Measurements from ENCODE around the gene UBE2K.
A peak's percentile ranks its signal among the peaks of the same experiment; 100 is the strongest.
"Not testable (repeated sequence)": the region's sequence is repeated elsewhere in the genome, so short reads cannot be mapped to it uniquely, and the experiment has no call there.

The UBE2K gene

GRCh38 chr4:39698424-39699009 lies 581 bp downstream of the UBE2K start:
- DNase-seq: no peak

GRCh38 chr4:39699687-39700409 lies 1.9 kb downstream of the UBE2K start:
- peak in 1 of 2 donors; percentile 63 for DNase-seq

DNA sequence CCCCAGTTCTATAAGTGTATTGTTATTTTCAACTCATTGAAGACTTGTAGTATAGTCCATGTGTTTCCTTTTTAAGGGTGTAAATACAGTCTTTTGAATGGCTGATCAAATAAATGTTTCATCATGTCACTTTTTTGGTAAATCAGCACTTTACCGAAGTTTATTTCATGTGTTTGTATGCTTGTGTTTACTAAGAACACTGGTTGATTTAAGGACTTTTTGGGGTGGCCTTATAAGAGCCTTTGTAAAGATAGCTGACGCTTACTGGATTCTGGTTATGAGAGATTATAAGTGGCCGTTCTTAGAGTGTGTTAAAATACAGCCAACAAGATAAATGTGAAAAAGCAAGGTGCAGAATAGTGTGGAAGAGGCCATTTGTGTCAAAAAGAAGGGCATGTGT lies 2.6 kb downstream of the UBE2K start:
- DNase-seq: no peak

DNA sequence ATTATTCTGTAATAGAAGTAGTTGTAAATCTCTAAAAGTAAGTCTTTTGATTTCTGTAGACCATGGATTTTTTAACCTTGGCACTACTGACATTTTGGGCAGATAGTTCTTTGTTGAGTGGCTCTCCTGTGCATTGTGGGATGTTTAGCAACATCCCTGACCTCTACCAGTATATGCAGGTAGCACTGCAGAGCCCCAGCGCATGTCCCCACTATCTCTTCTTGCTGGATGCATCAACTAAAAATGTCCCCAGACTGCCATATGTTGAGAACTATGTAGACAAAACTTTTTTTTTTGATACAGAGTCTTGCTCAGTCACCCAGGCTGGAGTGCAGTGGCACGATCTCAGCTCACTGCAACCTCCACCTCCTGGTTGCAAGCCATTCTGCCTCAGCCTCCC lies 4.8 kb downstream of the UBE2K start:
- DNase-seq: no peak

DNA sequence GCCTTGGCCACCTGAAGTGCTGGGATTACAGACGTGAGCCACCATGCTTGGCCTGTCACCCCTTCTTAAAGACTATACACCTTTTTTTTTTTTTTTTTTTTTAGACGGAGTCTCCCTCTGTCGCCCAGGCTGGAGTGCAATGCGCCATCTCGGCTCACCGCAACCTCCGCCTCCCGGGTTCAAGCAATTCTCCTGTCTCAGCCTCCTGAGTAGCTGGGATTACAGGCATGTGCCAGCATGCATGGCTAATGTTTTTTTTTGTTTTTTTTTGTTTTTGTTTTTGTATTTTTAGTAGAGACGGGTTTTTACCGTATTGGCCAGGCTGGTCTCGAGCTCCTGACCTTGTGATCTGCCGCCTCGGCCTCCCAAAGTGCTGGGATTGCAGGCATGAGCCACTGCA lies 6.9 kb downstream of the UBE2K start:
- DNase-seq: not testable (repeated sequence)

- DNase-seq: no peak
Measured at GRCh38 chr4:39706334-39706733, 8.4 kb downstream of the UBE2K start.

DNA sequence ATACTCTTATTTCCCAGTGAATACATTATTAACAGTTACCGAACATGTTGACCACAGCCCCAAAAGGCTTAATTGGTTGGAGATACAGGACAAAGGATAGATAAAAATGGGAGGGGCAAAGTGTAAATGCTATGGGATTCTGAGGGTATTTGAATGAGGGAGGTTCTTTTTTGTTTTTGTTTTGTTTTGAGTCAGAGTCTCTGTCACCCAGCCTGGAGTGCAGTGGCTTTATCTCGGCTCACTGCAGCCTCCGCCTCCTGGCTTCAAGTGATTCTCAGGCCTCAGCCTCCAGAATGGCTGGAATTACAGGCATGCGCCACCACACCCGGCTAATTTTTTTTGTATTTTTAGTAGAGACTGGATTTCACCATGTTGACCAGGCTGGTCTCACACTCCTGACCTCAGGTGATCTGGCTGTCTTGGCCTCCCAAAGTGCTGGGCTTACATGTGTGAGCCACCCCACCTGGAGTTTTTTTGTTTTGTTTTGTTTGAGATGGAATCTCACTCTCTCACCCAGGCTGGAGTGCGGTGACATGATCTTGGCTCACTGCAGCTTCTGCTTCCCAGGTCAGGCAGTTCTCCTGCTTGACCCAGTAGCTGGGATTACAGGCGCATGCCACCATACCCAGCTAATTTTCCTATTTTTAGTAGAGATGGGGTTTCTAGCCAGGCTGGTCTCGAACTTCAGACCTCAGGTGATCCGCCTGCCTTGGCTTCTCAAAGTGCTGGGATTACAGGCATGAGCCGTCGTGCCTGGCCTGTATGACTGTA lies 9.0 kb downstream of the UBE2K start:
- DNase-seq: no peak

DNA sequence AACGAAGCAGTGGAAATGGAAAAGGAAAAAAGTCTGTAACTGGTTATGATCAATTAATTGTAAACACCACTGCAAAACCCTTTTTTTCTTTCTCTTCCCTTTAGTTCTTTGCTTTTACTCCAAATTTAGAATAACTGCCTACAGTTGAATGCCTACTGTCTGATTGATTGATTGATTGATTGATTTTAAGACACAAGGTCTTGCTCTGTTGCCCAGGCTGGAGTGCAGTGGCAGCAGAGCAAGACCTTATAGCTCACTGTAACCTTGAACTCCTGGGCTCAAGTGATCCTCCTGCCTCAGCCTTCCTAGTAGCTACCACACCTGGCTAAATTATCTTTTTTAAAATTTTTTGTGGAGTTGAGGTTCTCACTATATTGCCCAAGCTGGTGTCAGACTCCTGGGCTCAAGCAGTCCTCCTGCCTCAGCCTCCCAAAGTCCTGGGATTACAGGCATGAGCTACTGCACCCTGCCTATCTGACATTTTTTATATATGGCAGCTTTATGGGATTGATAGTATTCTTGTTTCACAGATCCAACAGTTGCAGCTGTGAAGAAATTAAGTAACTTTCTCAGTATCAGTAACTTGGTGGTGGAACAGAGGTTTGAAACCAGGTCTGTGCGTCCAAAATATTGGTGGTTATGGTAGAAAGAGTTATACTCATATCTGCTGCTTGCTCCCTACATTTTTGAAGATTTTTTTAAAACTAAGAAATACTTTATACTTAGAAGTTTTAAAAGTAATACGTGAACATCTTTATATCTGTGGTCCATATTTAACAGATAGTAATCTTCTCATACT lies 12.4 kb downstream of the UBE2K start:
- no peak for DNase-seq

DNA sequence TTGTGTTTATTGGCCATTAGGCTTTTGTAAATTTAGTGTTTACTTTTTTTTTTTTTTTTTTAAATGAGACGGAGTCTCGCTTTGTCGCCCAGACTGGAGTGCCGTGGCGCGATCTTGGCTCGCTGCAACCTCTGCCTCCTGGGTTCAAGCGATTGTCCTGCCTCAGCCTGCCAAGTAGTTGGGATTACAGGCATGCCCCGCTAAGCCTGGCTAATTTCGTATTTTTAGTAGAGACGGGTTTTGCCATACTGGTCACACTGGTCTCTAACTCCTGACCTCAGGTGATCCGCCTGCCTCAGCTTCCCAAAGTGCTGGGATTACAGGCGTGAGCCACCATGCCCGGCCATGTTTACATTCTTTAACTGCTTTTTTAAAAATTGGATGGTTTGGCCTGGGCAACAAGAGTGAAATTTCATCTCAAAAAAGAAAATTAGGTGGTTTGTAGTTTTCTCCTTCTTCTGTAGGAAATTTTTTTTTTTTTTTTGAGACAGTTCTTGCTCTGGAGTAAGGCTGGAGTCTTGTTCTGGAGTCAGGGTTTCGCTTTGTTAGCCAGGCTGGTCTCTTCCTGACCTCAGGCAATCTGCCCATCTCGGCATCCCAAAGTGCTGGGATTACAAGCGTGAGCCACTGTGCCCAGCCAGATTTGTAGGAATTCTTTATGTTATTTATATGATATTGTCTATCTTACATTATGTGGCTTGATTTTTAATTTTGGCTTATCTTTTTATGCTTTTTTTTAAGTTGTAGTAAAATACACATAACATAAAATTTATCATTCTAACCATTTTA lies 15.1 kb downstream of the UBE2K start:
- DNase-seq: no peak

GRCh38 chr4:39713691-39714090 lies 15.8 kb downstream of the UBE2K start:
- no peak for DNase-seq

DNA sequence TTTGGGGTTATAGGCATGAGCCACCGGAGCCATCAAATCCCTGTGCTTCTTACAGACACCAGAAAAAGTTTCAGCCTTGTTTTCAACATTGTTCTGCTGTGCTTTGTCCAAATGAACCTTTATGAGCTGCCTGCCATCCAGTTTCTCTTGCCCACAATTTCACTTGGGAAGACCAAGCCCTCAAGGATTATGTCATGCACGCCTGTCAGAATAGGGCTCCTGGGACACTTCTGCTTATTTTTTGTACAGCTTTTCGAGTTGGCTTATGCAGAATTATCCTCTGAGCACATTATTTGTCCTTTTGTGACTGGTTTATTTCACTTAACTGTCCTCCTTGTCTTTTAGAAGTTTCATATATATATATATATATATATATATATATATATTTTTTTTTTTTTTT lies 16.2 kb downstream of the UBE2K start:
- DNase-seq: no peak

DNA sequence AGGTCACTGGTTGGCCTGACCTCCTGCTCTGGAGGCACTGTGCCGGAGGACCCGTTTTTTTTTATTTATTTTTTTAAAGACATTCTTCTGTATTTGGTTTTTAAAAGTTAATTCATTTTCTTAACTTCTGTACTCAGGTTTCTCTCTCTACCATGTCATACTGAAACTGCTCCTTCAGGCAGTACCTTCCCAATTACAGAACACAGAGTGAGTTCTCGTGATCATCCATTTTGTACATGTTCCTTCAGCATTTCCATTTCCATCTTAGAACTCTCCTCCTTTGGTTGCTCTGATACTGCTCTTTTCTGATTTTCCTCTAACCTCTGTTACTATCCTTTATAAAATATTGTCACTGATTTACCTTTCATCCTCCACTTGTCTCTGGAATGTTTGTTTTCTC lies 17.9 kb downstream of the UBE2K start:
- DNase-seq: no peak

DNA sequence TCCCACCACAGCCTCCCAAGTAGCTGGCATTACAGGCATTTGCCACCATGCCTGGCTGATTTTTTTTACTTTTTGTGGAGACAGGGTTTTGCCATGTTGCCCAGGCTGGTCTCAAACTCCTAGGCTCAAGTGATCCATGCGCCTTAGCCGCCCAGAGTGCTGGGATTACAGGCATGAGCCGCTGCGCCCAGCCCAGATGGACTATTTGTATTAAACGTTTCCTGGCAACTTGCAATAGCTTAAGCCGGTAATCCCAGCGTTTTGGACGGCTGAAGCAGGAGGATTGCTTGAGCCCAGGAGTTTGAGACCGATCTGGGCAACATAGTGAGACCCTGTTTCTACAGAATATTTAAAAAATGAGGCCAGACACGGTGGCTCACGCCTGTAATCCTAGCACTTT lies 18.4 kb downstream of the UBE2K start:
- no peak for DNase-seq

- not testable (repeated sequence) for DNase-seq
Measured at GRCh38 chr4:39717743-39718142, 19.8 kb downstream of the UBE2K start.

DNA sequence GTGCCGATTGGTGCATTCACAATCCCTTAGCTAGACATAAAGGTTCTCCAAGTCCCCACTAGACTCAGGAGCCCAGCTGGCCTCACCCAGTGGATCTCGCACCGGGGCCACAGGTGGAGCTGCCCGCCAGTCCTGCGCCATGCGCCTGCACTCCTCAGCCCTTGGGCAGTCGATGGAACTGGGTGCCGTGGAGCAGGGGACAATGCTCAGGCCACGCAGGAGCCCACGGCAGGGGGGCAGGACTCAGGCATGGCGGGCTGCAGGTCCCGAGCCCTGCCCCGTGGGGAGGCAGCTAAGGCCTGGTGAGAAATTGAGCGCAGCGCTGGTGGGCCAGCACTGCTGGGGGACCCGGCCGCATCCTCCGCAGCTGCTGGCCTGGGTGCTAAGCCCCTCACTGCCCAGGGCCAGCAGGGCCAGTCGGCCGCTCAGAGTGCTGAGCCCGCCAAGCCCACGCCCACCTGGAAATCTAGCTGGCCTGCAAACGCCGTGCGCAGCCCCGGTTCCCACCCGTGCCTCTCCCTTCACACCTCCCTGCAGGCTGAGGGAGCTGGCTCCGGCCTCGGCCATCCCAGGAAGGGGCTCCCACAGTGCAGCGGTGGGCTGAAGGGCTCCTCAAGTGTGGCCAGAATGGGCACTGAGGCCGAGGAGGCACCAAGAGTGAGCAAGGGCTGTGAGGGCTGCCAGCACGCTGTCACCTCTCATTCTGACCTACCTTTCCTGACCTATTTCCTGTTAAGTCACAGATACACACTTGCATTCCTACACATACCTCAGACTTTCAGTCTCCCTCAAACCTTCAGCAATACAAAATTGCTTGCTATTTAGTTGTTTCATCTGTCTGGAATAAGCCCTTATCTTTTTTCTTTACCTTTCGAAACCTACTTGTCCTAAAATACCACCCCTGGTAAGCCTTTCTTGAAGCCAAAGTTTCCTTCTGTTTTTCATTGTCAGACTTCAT lies 20.7 kb downstream of the UBE2K start:
- DNase-seq: no peak

- no peak for DNase-seq
Measured at GRCh38 chr4:39719804-39720580, 22.1 kb downstream of the UBE2K start.

DNA sequence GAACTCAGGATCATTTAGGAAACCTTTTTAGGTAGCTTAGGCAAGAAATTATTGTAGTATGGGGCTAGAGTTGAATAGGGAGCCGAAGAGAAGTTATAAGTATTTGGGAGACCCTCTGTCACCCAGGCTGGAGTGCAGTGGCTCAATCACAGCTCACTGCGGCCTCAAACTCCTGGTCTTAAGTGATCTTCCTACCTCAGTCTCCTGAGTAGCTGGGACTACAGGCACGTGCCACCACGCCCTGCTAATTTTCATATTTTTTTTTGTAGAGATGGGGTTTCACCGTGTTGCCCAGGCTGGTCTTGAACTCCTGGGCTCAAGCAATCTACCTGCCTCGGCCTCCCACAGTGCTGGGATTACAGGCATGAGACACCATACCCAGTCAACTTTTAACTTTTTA lies 23.3 kb downstream of the UBE2K start:
- DNase-seq: not testable (repeated sequence)

DNA sequence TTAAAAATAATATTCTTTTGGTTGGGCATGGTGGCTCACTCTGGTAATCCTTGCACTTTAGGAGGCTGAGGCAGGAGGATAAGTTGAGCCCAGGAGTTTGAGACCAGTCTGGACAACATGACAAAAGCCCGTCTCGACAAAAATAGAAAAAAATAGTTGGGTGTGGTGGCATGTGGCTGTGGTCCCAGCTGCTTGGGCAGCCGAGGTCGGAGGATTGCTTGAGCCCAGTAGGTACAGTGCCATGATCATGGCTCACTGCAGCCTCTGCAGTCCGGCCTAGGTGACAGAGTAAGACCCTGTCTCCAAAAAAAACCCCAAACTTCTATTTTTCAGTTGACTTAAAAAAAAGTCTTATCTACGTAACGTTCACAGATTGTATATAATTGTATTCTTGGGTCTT lies 23.9 kb downstream of the UBE2K start:
- no peak for DNase-seq

DNA sequence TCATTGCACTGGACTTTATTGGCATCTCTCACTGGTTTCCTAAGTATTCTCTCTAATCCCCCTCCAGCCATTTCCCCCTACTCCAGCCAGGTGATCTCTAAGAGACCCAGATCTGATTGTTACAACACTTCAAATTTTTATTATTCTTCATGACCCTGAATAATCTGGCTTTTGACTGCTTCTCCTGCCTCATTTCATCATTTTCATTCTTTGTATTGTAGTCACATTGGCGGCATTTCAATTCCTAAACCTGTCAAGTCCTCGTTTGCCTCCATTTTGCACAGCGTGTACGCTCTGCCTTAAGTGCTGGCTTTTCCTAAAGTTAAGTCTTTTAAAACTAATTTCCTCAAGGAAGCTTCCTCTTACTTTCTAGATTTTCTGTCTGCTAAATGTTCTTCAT lies 31.6 kb downstream of the UBE2K start:
- DNase-seq: no peak

- DNase-seq: no peak
Measured at GRCh38 chr4:39730072-39730471, 32.1 kb downstream of the UBE2K start.
